Measurements from ENCODE around the gene HUNK.

- TF ChIP-seq CTCF (IDR thresholded peaks at IDR 0.05) (no peak), POLR2A (IDR thresholded peaks at IDR 0.05) (no peak)
Observed at GRCh38 chr21:31929548-31929947, 56.7 kb downstream of the HUNK start.

All from right lobe of liver (tissue), 4 donors.